G401.6 (cell line): Measurements from ENCODE around the gene RAB40C.

Experiments
- FAIRE-seq: peaks from 2 replicates; lab custom pipeline; 2012; peaks lifted over from hg19 to GRCh38; lab: Jason Lieb, UNC

The RAB40C gene

DNA sequence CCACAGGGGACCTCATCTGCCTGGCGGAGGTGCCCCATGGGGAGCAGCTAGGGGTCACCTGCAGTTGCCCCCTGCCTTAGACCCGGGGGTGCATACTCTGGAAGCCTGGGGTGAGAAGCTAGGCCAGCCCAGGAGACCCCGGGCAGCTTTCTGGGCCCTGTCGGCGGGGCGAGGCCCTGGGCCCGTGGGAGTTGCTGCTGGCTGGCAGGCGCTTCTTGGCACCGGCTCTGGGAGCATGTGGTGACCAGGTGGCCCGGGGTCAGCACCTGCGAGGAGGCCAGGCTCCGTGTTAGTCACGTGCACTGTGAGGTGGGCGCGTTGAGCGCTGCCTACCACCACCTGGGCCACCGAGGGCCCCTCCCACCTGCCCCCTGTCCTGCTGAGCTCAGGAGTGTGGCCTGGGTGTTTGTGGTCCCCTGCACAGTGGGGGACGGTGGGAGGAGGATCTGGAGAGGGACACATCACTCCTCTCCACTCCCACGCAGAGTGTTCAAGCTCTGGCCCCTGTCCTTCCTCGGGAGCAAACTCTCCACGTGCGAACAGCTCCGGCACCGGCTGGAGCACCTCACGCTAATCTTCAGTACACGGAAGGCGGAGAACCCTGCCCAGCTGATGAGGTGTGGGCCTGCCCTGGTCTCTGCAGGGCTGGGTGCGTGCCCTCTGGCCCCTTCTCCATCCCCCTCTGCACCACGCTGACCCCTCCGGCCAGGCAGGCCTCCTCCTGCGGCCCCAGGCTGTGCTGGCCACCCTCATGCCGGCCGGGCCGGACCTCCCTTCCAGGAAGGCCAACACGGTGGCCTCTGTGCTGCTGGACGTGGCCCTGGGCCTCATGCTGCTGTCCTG is 14.3 kb upstream of the RAB40C start:
- no peak for FAIRE-seq

DNA sequence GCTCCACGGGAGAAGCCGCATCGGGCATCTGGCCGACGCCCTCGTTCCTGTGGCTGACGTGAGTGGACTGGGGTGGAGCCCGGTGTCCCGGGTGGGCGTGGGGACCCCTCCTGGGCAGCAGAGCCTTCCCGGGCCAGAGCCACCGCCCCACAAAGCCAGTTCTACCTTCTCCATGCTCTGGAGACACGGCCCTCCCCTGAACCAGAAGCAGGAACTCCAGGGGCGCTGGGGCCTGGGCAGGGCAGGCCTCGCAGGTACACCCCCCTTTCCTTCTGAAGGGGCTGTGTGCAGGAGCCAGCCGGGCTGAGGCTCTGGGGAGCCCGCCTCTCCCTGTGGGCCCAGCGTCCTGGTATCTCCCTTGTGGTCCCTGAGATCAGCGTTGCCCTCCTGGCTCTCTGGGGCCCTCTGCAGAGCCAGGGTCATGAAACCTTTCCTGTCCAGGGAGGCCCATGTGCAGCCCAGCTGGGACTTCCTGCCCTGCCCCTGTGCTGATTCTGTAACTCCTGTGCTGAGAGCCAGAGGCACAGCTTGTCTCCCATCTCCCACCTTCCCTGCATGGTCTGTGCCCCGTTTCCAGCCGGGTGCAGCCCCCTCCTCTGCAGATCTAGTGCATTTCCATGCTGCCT is 13.6 kb upstream of the RAB40C start:
- FAIRE-seq: no peak

DNA sequence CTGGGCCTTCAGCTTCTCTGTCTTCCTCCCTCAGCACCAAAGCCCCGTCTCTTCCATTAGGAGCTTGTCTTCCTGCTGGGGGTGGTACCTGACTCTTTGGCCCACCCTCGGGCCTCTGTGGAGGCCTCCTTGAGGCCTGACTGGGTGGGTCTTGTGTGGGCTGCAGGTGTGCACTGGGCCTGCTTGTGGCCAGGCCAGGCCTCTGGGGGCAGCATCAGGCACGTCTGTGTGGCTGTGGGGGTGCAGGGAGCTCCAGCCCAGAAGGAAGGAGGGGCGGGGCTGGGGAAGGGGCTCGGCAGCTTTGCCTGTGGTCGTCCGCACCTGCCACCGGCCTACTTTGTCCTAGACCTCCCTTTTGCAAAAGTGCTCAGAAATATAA is 13.1 kb upstream of the RAB40C start:
- FAIRE-seq: no peak

DNA sequence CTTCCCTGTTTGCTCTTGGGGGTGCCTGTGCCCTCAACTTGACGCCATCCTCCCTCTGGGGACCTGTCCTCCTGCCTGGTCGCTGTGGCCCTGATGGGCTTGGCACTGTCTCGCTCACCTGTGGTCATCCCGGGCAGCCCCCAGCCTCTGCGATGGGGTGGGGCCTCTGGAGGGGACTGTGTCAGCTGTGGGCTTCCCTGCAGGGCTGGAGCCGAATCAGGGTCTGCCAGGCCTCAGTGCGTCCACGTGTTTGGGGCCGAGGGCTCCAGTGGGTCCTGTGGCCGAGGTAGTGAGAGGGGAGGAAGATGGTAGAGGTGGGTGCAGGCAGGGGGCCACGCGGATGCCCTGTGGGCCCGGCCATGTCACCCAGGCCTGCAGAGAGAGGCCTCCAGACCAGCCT is 12.1 kb upstream of the RAB40C start:
- FAIRE-seq: no peak

DNA sequence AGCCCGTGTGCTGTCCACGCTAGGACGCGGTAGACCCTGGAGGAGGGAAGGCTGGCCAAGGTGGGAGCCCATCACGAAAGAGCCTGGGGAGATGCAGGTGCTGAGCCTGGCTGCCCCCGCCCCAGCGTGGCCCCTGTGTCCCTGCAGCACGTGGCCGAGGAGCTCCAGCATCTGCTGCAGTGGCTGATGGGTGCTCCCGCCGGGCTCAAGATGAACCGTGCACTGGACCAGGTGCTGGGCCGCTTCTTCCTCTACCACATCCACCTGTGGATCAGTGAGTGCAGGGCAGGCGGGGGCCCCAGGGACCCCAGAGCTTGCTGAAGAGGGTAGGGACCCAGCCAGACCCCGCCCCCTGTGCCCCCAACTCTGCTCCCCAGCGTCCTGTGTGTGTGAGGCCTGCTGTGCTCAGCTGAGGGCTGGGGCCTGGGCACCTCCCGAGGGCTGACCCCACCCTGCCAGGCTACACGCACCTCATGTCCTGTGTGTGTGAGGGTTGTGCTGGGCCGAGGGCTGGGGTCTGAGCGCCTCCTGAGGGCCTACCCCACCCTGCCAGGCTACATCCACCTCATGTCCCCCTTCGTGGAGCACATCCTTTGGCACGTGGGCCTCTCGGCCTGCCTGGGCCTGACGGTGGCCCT is 11.5 kb upstream of the RAB40C start:
- no peak for FAIRE-seq

DNA sequence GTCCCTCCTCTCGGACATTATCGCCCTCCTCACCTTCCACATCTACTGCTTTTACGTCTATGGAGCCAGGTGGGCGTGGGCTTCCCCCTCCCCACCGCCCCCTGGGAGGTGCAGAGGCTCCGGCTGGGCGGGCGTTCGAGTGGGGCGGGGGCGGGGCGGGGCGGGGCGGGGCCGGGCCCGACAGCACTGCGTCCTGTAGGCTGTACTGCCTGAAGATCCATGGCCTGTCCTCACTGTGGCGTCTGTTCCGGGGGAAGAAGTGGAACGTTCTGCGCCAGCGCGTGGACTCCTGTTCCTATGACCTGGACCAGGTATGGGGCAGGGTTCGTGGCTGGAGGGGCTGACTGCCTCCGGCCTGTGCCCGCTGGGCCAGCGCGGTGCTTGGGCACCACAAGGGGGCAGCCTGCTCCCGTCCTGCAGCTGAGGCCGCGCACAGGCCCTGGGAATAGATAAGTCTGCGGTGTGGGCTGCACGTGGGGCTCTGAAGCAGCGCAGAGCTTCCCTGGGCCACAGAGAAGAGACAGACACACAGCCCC is 10.9 kb upstream of the RAB40C start:
- FAIRE-seq: no peak

DNA sequence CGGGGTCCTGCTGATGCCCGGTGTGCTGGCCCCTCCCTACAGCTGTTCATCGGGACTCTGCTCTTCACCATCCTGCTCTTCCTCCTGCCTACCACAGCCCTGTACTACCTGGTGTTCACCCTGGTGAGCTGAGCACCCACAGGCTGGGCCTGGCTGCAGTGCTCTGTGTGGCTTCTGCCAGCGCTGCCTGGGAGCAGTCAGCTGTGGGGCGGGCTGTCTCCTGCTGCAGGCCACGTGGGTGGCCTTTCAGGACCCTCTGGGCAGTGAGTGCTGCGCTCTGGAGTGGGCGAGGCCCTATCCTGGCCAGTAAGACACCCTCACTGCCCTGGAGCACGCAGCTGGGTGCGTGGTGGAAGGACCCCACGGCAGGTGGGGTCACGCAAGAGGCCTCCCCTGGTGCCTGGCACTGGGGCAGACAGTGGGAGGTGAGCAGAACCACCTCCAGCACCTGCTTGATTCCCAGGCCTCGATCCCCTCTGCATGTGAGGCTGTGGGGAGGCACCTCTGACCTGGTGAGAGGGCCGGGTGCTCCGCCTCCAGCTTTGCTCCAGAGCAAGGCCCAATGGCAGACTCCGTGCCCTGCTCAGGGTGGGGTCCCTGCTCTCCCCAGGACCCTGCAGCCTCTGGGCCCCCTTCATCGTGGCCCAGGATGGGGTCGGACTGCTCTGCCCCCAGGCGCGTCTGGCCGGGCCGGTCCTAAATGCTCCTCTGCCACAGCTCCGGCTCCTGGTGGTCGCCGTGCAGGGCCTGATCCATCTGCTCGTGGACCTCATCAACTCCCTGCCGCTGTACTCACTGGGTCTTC is 9.5 kb upstream of the RAB40C start:
- no peak for FAIRE-seq

DNA sequence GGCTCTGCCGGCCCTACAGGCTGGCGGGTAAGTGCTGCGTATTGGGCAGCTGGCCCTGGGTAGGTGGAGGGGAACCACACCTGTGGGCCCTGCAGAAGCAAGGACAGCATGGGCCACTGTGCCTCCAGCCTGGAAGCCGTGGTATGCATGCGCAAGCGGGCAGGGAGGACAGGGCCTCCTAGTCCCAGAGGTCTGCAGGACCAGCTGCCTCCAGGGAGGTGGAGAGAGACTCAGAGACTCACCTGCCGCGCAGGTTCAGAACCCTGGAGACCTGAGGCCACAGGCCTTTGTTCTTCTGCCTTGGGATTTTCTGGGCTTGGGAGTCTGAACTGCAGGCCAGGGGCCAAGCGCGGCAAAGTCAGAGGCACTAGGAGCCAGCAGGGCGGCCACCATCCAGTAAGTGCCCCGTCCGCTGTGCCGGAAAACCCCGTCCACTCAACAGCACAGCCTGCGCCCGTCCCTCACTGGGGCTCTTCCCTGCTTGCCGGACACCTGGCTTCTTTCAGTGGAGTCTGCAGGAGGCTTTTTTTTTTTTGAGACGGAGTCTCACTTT is 8.8 kb upstream of the RAB40C start:
- FAIRE-seq: no peak

DNA sequence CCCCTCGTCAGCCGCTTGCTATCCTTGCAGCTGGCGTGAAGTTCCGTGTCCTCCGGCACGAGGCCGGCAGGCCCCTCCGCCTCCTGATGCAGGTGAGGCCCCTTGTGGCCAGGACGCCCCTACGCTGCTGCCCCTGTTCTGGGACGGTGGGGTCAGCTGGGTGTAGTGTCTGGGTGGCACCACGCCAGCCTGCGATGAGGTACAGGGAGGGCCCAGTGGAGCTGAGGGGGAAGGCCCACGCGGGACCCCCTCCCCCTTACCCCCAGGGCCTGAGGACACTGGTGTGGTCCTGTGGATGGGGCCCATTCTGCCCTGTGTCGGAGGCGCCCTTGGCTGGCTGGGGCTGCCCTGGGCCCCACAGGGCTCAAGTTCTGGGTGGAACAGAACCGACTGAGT is 7.7 kb upstream of the RAB40C start:
- no peak for FAIRE-seq

DNA sequence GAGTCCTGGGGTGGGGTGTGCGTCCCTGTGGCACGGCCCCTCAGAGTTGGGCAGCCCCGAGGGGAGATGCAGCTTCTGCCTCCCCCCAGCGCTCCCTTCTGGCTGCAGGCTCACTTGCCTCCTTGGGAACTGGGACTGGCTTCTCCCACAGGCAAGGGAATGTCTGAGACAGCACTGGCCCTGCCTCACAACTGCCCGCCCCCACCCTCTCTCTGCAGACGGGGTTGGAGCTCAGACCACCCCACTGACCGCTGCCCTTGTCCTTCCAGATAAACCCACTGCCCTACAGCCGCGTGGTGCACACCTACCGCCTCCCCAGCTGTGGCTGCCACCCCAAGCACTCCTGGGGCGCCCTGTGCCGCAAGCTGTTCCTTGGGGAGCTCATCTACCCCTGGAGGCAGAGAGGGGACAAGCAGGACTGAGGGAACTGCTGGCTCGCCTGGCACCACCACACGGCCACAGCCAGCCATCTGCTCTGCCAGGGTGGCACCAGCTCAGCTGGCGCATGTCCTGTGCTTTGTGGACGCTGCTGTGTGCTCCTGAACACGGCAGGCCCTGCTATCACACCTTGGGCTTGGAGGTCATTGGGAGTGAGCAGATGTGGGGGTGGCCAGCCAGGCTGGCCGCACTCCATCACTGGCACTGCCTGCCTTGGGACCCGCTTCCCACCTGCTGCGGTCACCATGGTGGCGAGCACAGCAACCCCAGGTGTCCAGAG is 7.1 kb upstream of the RAB40C start:
- no peak for FAIRE-seq

DNA sequence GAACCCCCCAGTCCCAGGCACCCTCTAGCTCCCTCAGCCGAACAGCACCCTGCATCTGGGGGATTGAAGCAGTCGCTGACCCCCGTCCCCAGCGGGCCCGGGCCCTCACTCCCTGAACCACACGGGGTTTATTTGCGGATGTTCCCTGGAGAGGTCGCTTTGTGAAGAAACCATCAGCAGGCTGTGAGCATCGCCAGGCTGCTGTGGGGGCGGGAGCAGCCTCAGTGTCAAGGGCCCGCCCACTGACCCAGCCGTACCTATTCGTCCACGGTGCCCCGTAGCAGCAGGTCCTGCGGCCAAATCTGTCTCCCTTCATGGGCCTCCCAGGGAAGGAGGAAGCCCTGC is 6.4 kb upstream of the RAB40C start:
- FAIRE-seq: no peak

DNA sequence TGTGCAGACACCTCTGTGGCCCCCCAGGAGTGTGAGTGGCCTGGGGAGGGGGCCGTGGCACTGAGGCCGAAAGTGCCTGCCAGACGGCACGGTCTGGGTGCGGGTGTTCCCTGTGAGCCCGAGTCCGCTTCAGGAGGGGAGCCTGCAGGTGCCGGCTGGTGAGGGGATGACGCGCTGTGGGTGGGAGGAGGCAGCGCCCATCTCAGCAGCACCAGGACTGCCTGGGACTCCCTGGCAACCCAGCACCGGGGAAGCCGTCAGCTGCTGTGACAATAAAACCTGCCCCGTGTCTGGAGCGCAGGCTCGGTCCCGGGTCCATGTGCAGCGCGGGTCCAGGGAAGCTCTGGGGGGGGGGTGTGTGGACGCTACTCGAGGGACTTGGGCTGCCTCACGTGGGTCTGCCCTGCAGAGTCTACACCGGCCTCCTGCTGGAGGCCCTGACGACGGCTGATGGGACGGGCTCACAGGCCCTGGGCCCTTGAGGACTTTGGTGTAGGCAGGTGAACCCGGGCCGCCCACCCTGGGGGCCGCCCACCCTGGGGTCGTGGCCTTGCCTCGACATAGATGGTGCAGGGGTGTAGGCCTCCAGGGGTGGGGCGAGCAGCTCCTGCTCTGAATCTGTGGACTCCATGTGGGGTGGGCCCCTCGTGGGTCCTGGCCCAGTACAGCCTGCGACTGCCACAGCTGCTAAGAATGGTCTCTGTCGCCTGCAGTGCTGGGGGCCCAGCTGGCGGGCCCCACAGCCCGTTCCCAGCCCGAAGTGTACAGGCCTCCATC is 5.9 kb upstream of the RAB40C start:
- no peak for FAIRE-seq

DNA sequence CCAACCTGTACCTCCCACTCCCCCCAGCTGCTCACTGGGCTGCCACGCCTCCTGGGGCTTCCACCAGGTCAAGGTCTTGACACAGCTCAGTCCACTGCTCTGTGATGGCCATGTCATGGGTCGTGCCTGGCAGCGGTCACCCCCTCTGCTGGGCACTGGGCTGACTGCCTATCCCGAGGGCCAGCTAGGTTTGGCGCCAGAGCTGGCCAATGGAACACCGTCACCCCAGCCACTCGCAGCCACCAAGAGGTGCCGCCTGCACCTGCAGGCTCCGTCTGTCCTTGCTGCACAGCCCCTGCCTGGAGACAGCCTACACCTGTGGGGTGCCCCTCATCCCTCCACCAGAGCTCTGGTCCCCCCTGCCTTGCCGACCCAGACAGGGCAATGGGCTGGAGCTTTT is 4.5 kb upstream of the RAB40C start:
- FAIRE-seq: no peak

DNA sequence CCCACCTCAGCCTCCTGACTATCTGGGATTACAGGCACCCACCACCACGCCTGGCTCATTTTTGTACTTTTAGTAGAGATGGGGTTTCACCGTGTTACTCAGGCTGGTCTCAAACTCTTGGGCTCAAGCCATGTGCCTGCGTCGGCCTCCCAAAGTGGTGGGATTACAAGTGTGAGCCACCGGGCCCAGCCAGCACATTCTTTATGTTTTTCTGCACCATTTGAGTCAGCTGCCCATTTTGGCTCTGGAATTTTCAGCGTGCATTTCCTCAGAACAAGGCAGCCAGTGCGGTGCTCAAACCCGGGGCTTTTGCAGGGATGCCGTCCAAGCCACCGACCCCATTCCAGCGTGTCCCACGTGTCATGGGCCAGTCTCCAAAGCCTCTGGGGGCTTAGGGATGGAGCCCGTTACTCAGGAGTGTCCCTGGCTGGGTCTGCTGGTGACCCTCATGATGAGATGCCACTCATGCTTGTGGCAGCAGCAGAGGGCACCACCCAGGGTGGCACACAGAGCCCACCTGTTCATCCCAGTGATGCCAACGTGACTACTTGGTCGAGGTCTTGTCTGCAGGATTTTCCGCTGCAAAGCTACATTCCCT is 3.7 kb upstream of the RAB40C start:
- FAIRE-seq: no peak

DNA sequence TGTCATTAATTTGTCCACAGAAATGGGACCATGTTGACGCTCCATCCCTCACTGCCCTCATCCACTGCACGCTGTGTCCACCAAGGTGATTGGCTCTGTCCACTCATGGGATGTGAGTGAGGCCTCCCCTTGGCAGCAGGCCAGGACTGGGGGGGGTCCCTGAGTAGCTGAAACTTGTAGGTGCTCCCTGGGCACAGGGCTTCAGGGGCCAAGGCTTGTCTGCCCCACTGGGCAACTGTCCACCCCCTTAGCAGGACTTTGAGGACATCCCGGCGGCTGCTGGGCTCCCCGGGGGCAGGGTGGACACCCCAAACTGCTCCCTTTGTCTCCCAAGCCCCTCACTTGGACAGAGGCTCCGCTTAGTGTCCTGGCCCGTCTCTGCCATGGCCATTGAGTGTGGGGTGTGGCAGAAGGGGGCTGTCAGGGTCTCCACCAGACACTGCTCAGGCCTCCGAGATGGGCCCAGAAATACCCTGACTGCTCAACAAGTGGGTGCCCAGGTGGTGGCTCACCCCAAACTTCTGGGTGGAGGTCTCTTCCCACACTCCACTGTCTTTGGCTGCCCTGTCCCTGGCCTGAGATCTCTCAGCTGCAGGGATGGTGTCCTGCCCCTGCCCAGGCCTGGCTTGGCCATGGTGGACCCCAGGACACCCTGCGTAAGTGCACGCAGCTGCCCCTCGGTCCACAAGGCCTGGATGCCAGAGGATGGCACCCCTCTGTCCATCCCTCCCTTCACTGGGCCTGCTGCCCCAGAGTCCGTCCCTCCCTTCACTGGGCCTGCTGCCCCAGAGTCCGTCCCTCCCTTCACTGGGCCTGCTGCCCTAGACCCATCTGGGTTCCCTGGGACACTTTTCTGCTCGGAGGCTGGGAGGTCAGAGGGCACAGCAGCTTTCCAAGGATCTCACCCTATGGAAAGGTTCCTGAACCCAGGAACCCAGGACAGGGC is 2.9 kb upstream of the RAB40C start:
- no peak for FAIRE-seq

DNA sequence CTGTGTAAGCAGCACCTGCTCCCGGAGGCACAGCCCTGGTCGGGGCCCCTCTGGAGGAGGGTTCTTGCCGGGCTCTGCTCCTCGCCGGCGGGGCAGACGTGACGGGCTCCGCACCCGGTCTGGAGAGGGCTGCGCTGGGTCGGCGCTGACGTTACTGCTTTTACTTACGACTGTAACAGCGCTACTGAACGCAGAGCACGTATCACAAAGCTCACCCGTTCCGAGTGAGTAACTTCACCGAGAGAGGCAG is 1.3 kb upstream of the RAB40C start:
- FAIRE-seq: no peak

DNA sequence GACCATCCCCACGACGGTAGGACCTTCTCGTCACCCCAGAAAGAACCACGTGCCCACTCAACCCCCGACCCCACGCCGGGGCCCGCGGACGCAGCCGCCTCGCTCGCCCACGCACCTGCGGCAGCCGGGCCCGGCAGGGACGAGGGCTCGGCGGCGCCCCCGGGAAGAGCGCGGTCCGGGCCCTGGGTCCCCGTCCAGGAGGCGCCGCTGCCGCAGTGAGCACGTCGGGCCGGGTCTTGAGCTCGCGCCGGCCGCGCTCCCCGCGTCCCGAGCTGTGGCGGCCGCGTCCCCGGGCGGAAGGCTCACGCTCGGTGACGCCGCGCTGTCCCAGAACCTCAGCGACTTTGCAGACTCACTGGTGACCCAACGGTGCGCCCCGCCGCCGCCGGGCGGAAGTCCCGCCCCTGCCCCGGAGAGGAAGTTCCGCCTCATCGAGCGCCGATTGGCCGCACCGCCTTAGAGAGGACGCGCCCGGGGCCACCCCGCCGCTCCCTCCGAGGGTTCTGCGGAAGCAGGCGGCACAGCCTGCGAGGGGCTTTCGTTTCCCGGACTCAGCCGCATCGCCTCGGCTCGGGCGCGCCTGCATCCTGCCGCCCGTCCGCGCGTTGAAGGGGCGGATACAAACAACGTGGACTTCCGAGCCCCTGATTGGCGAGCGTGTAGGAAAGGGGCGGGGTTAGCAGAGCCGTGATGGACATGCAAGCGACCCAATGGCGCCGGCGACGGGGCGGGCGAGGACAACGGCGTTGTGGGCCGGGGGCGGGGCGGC is 793 bp upstream of the RAB40C start:
- FAIRE-seq: peak; percentile 6

DNA sequence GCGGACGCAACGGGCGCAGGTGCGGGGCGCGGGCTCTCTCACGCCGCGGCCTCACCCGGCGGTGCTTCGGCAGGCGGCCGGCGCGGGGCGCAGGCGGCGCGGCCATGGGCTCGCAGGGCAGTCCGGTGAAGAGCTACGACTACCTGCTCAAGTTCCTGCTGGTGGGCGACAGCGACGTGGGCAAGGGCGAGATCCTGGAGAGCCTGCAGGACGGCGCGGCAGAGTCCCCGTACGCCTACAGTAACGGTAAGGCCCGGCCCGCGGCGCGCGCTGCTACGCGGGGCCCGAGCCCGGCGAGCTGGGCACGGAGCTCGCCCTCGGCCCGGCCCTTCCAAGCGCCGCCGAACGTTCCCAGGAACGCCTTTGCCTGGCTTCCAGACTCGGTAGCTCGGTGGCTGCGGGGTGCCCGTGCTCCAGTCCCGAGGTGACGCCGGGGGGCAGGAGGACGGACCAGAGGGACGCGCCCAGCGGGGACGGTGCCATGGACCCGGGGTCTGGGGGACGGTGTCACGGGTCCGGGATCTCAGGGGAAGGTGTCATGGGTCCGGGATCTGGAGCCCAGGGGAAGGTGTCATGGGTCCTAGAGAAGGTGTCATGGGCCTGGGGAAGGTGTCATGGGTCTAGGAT is 435 bp downstream of the RAB40C start:
- FAIRE-seq: no peak
